ENCODE data around the gene COP1. TPM values are rescaled to one million over a fixed set of nuclear protein-coding genes. Genes with fewer than 3 reads are reported as not detected.

COP1 gene
- total and polyA plus RNA-seq, 2 donors (not counting 3 experiments of a cell fraction or from before 2014, with no cell fraction given) = 16.5 to 40.9 TPM

DNA sequence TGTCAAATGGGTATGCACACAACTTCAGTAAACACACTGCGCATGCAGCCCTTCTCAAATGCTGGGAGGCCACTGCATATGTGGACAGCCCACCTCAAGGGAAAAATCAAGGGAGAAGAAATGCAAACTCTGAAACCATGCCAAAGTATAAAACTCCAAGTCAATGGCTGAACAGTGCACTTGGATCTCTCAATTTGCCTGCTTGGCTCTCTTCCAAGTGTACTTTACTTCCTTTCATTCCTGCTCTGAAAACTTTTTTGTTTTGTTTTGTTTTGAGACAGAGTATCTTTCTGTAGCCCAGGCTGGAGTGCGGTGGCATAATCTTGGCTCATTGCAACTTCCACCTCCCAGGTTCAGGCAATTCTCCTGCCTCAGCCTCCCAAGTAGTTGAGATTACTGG is 18.8 kb upstream of the COP1 start:
- Histone ChIP-seq H3K9me3 (replicated peaks; ENCODE audit: control insufficient read depth, insufficient read depth, low read length) (no peaks in the 10 kb centered on the region), H2AFZ (ENCODE audit: low read depth, low read length) (no peak overlapping the region), H3K9me1 (replicated peaks; ENCODE audit: control insufficient read depth, extremely low read depth, insufficient read depth, low read length) (no peaks in the 10 kb centered on the region), H3K4me3 (replicated peaks in 1 of 3; ENCODE audit: insufficient read depth in 1 of 3, low read depth in 1 of 3, low read length in 3 of 3) (no peak overlapping the region), H3K4me2 (ENCODE audit: insufficient read depth, low read length) (no peak overlapping the region), H3K79me2 (ENCODE audit: control insufficient read depth, insufficient read depth, low read length) (no peaks in the 10 kb centered on the region), H4K20me1 (replicated peaks; ENCODE audit: control insufficient read depth, extremely low read depth, insufficient read depth, low read length) (no peaks in the 10 kb centered on the region), H3K27me3 (ENCODE audit: control insufficient read depth in 2 of 2, insufficient read depth in 2 of 2, low read length in 2 of 2) (no peaks in the 10 kb centered on the region), H3K36me3 (ENCODE audit: control insufficient read depth in 2 of 2, extremely low read depth in 1 of 2, insufficient read depth in 2 of 2, low read length in 2 of 2) (no peaks in the 10 kb centered on the region), H3K27ac (ENCODE audit: insufficient read depth, low read depth, low read length) (no peak overlapping the region), H3K9ac (replicated peaks; ENCODE audit: extremely low read depth, insufficient read depth, low read length) (no peak overlapping the region), H3K4me1 (ENCODE audit: control insufficient read depth, extremely low read depth, insufficient read depth, low read length) (no peaks in the 10 kb centered on the region)
- BruUV-seq (replicated peaks) = no TSS peak
- CTCF ChIA-PET = no interaction called here
- POLR2A ChIA-PET = no interaction called here
- no peak for FAIRE-seq
- no peak for DNase-seq (ENCODE audit: low read depth, low spot score)
- TF ChIP-seq, protein P1, sequence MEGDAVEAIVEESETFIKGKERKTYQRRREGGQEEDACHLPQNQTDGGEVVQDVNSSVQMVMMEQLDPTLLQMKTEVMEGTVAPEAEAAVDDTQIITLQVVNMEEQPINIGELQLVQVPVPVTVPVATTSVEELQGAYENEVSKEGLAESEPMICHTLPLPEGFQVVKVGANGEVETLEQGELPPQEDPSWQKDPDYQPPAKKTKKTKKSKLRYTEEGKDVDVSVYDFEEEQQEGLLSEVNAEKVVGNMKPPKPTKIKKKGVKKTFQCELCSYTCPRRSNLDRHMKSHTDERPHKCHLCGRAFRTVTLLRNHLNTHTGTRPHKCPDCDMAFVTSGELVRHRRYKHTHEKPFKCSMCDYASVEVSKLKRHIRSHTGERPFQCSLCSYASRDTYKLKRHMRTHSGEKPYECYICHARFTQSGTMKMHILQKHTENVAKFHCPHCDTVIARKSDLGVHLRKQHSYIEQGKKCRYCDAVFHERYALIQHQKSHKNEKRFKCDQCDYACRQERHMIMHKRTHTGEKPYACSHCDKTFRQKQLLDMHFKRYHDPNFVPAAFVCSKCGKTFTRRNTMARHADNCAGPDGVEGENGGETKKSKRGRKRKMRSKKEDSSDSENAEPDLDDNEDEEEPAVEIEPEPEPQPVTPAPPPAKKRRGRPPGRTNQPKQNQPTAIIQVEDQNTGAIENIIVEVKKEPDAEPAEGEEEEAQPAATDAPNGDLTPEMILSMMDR (IDR thresholded peaks at IDR 0.05; ENCODE audit: extremely low read depth in 1 of 2, insufficient read depth in 1 of 2, low read depth in 1 of 2, low read length in 2 of 2) = no peak
- TF ChIP-seq MYC (IDR thresholded peaks at IDR 0.05; ENCODE audit: low read depth, low read length) = no peak
- no peak for TF ChIP-seq POLR2A (IDR thresholded peaks at IDR 0.05; ENCODE audit: low read depth, low read length)
- TF ChIP-seq POLR2AphosphoS5 (IDR thresholded peaks at IDR 0.05; ENCODE audit: insufficient read depth, low read depth, low read length) = no peak
- TF ChIP-seq FOS (IDR thresholded peaks at IDR 0.05; ENCODE audit: borderline replicate concordance, insufficient read depth, low read length) = no peak
- TF ChIP-seq, protein P2, sequence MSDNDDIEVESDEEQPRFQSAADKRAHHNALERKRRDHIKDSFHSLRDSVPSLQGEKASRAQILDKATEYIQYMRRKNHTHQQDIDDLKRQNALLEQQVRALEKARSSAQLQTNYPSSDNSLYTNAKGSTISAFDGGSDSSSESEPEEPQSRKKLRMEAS (IDR thresholded peaks at IDR 0.05; ENCODE audit: insufficient read depth, insufficient read length) = no peak
- TF ChIP-seq JUN (IDR thresholded peaks at IDR 0.05; ENCODE audit: borderline replicate concordance, insufficient read depth, insufficient read length, low read depth) = no peak
- no peak for TF ChIP-seq GATA2 (IDR thresholded peaks at IDR 0.05; ENCODE audit: insufficient read depth, insufficient read length, low read depth, low read length)
- TF ChIP-seq EZH2 (IDR thresholded peaks at IDR 0.05; ENCODE audit: borderline replicate concordance, low read depth, low read length, severe bottlenecking) = no peak
- intact Hi-C loops (cut with micrococcal nuclease) = no loop called here
- dilution Hi-C loops (cut with MboI; ENCODE audit: extremely low pct_ligation_motif_present, low sequenced_read_pairs) = no loop called here

Data from endothelial cell of umbilical vein (primary cell).